Measurements from ENCODE around the gene LYST. TPM values are rescaled to one million over a fixed set of nuclear protein-coding genes. Genes with fewer than 3 reads are reported as not detected.

The LYST gene
- total and polyA plus RNA-seq, 2 of the 8 experiments (the other 6 are each of a cell fraction or from before 2014, with no cell fraction given): 0.29 to 0.58 TPM

DNA sequence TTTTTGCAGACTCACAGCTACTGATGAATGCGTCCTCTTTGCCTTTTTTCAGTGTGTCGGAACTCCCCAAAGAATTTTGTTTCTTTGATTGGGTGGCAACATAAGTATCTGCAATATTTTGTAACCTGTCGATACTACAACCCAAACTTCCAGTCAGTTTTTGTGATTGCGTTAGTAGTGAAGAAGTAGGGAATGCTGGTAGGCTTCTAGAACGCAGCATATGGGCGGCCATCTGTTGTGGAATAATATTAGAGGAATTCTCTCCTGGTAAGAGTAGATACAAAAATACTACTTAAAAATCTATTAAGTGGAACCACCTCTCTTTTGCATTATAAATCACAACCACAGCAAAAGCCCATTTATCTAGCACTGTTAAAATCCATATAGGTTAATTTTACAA is 107.4 kb downstream of the LYST start:
- Histone ChIP-seq H2AFZ (ENCODE audit: low read length) (no peak overlapping the region; the same call in 1 of the 2 replicates), H3K4ac (replicated peaks; ENCODE audit: insufficient read length, low read depth, low read length) (no peak overlapping the region), H3K56ac (replicated peaks; ENCODE audit: insufficient read length, low read depth, low read length) (no peak overlapping the region), H4K8ac (ENCODE audit: extremely low read depth, insufficient read depth, low read length) (no peak overlapping the region), H4K20me1 (replicated peaks in 1 of 2; ENCODE audit: control insufficient read depth in 1 of 2, insufficient read depth in 2 of 2, low read length in 2 of 2) (no peaks in the 10 kb centered on the region), H3K36me3 (ENCODE audit: control insufficient read depth in 2 of 4, insufficient read depth in 4 of 4, low read length in 3 of 4) (no peaks in the 10 kb centered on the region), H3K23ac (ENCODE audit: insufficient read length) (no peak overlapping the region), H3K18ac (ENCODE audit: extremely low read depth, low read length) (no peak overlapping the region), H2BK15ac (ENCODE audit: low read length) (no peak overlapping the region), H2BK5ac (ENCODE audit: low read depth, low read length) (no peak overlapping the region), H3K14ac (ENCODE audit: insufficient read length) (no peak overlapping the region), H4K91ac (replicated peaks; ENCODE audit: insufficient read length, low read length) (no peak overlapping the region), H2BK120ac (replicated peaks; ENCODE audit: low read depth, low read length) (no peak overlapping the region), H3K4me1 (replicated peaks in 1 of 4; ENCODE audit: control insufficient read depth in 3 of 4, insufficient read depth in 4 of 4, low read length in 3 of 4) (no peaks in the 10 kb centered on the region), H2BK20ac (ENCODE audit: low read length) (no peak overlapping the region), H3K4me3 (ENCODE audit: extremely low read depth in 1 of 4, insufficient read depth in 2 of 4, low read depth in 3 of 4, low read length in 4 of 4) (no peak overlapping the region), H2BK12ac (ENCODE audit: low read depth, low read length) (no peak overlapping the region), H3K79me1 (ENCODE audit: low read depth, low read length) (no peaks in the 10 kb centered on the region), H3K9me3 (ENCODE audit: insufficient read depth in 2 of 2, low read depth in 1 of 2, low read length in 1 of 2) (no peaks in the 10 kb centered on the region), H3K27me3 (replicated peaks in 1 of 4; ENCODE audit: control insufficient read depth in 3 of 4, extremely low read depth in 1 of 4, insufficient read depth in 3 of 4, low read length in 3 of 4) (no peaks in the 10 kb centered on the region), H3K27ac (ENCODE audit: low read depth, low read length) (no peak overlapping the region), H2AK5ac (ENCODE audit: low read depth, low read length) (no peak overlapping the region), H3K23me2 (ENCODE audit: low read depth, low read length) (no peaks in the 10 kb centered on the region), H3K79me2 (ENCODE audit: control insufficient read depth in 1 of 2, insufficient read depth in 2 of 2, low read length in 2 of 2) (no peaks in the 10 kb centered on the region), H3K9ac (replicated peaks in 1 of 4; ENCODE audit: extremely low read depth in 1 of 4, low read depth in 3 of 4, low read length in 3 of 4) (no peak overlapping the region), H3K4me2 (ENCODE audit: insufficient read depth in 1 of 2, low read depth in 2 of 2, low read length in 2 of 2) (no peak overlapping the region), H4K5ac (ENCODE audit: insufficient read length, low read depth, low read length) (no peak overlapping the region)
- ChIA-PET CTCF (ENCODE audit: partially characterized antibody) (no interaction called here), POLR2A (ENCODE audit: partially characterized antibody) (no interaction called here)
- FAIRE-seq (no peak), DNase-seq (ENCODE audit: low read depth in 1 of 2, low spot score in 2 of 2) (no peak)
- WGBS, 2 experiments (ENCODE audit: extremely low coverage in 1 of 2, insufficient coverage in 1 of 2, insufficient read length in 1 of 2, insufficient replicate concordance in 2 of 2, low coverage in 1 of 2, low lambda C conversion rate in 2 of 2, missing lambda C conversion rate in 1 of 2): 91% methylated on average over 6 of the region's 6 CpGs; no CpG with 5 or more reads in 1 of the 2 experiments
- TF ChIP-seq, protein P1, sequence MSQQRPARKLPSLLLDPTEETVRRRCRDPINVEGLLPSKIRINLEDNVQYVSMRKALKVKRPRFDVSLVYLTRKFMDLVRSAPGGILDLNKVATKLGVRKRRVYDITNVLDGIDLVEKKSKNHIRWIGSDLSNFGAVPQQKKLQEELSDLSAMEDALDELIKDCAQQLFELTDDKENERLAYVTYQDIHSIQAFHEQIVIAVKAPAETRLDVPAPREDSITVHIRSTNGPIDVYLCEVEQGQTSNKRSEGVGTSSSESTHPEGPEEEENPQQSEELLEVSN (IDR thresholded peaks at IDR 0.05): no peak
- no peak for TF ChIP-seq SIN3A (conservative IDR thresholded peaks at IDR 0.05 in 1 of 2, IDR thresholded peaks at IDR 0.05 in 1 of 2; ENCODE audit: low read depth in 1 of 2, low read length in 2 of 2)
- no peak for TF ChIP-seq POLR2AphosphoS5 (IDR thresholded peaks at IDR 0.05; ENCODE audit: low read depth, low read length)

Measured in H1 (cell line).